ENCODE measurements around the gene AP1S1.
"Not testable (repeated sequence)": the region's sequence is repeated elsewhere in the genome, so short reads cannot be mapped to it uniquely, and the experiment has no call there.

AP1S1 gene

GRCh38 chr7:101153969-101154692 lies at the start of gene AP1S1:
Gene AP1S1, plus strand, starts transcription at chr7:101154476. Its CDS starts 39 bp downstream, at chr7:101154515.
- peak; percentile 94 for DNase-seq

- DNase-seq = no peak
These were observed 49.5 kb upstream of the AP1S1 start for GRCh38 chr7:101104799-101105198.

GRCh38 chr7:101105248-101105647 lies 49.0 kb upstream of the AP1S1 start:
- DNase-seq = not testable (repeated sequence)

- DNase-seq = no peak
These were observed 47.9 kb upstream of the AP1S1 start for GRCh38 chr7:101106386-101106785.

GRCh38 chr7:101108330-101108857 lies 45.9 kb upstream of the AP1S1 start:
- no peak for DNase-seq

GRCh38 chr7:101108961-101109360 lies 45.3 kb upstream of the AP1S1 start:
- DNase-seq = no peak

- no peak for DNase-seq
These were observed 44.9 kb upstream of the AP1S1 start for GRCh38 chr7:101109368-101109767.

GRCh38 chr7:101111261-101111660 lies 43.0 kb upstream of the AP1S1 start:
- no peak for DNase-seq

- no peak for DNase-seq
These were observed 42.0 kb upstream of the AP1S1 start for GRCh38 chr7:101112233-101112632.

GRCh38 chr7:101113140-101113539 lies 41.1 kb upstream of the AP1S1 start:
- DNase-seq = not testable (repeated sequence)

- no peak for DNase-seq
These were observed 40.4 kb upstream of the AP1S1 start for GRCh38 chr7:101113836-101114235.

- no peak for DNase-seq
These were observed 39.8 kb upstream of the AP1S1 start for GRCh38 chr7:101114492-101114891.

- DNase-seq = no peak
These were observed 39.1 kb upstream of the AP1S1 start for GRCh38 chr7:101115215-101115614.

GRCh38 chr7:101116898-101117297 lies 37.4 kb upstream of the AP1S1 start:
- no peak for DNase-seq

- no peak for DNase-seq
These were observed 35.4 kb upstream of the AP1S1 start for GRCh38 chr7:101118856-101119255.

- DNase-seq = no peak
These were observed 34.4 kb upstream of the AP1S1 start for GRCh38 chr7:101119876-101120275.

GRCh38 chr7:101120315-101120714 lies 34.0 kb upstream of the AP1S1 start:
- DNase-seq = no peak

- DNase-seq = not testable (repeated sequence)
These were observed 32.7 kb upstream of the AP1S1 start for GRCh38 chr7:101121631-101121990.

GRCh38 chr7:101121991-101122932 lies 32.0 kb upstream of the AP1S1 start:
- DNase-seq = no peak

GRCh38 chr7:101122933-101123702 lies 31.2 kb upstream of the AP1S1 start:
- DNase-seq = no peak

GRCh38 chr7:101123703-101124068 lies 30.6 kb upstream of the AP1S1 start:
- no peak for DNase-seq

- no peak for DNase-seq
These were observed 29.8 kb upstream of the AP1S1 start for GRCh38 chr7:101124376-101125056.

Measured in stimulated activated CD4-positive, alpha-beta T cell treated with anti-CD3 and anti-CD28 coated beads, Interleukin-12 subunit alpha, Interleukin-12 subunit beta, amount 100 ng/mL, for 4 hours (primary cell).